GM19238 (cell line): ENCODE data around the gene LIMA1.
"Not testable (repeated sequence)": the region's sequence is repeated elsewhere in the genome, so short reads cannot be mapped to it uniquely, and the experiment has no call there.

Source experiments
- DNase-seq: peaks from one replicate; pipeline ENCODE4 v3.0.0; 2011; ENCODE audit warnings: low spot score; ENCODE audit not compliant: insufficient read length

The LIMA1 gene

DNA sequence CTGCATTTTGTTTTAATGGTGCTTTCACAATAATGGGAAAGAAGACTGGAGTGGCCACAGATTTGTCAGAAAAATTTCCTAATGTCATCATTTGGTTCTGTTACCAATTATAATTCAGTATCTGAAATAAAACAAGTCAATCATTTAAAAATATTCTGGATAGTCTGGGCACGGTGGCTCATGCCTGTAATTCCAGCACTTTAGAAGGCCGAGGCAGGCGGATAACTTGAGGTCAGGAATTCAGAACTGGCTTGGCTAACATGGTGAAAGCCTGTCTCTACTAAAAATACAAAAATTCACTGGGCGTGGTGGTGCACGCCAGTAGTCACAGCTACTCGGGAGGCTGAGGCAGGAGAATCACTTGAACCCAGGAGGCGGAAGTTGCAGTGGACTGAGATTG, 4.0 kb upstream of the LIMA1 start:
- no peak for DNase-seq

DNA sequence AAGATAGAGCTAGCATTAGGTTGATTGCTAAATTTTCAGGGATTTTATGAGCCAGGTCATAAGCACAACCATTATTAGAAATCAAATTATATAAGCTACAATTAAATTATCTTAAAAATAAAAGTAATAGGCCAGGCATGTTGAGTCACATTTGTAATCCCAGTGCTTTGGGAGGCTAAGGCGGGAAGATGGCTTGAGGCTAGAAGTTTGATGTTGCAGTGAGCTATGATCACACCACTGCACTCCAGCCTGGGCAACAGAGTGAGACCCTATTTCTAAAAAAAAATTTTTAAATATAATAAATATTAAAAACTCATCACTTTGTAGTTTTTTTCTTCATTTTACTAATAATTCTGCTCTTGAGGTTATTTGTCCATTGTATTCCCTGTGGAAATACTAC, 1.9 kb upstream of the LIMA1 start:
- no peak for DNase-seq

DNA sequence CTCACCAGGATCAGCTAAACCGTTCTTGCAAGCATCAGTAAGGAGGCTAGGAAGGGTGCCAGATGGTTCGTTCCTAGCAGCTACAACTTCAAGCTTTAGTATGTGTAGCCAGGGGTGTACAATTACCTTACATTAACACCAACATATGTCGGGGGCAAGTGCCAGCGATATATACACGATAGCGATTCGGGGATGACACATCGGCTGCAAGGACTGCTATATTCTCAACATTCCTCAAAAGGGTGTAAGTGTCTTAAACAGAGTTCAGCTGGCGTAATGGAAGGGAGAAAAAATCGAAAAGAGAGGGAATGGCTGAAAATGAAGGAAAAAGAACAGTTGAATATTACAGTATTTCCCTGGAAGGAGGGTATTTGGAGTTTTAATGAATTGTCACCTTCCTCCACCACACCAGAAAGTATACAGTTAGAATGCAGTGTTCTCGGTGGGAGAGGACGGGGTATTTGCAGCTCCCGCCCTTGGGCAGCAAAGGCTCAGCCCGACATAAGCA, 545 bp downstream of the LIMA1 start:
- no peak for DNase-seq

DNA sequence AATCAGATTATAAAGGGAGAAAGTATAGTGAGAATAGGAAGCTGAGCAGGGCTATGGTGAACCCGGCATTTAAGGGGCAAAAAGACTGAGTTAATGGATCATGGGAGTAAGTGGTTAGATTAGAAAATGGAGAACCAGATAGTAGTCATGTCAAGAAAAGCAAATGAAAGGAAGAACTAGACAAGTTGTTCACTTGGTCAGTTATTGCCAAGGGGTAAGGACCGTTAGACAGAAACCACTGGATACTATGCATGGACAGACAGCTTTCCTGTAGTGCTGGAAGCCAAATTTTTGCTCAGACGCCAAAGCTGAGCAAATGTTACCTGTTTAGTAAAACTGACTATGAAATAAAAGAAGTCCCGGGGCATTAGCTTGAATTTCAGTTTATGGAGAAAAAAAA, 3.8 kb downstream of the LIMA1 start:
- DNase-seq = no peak

DNA sequence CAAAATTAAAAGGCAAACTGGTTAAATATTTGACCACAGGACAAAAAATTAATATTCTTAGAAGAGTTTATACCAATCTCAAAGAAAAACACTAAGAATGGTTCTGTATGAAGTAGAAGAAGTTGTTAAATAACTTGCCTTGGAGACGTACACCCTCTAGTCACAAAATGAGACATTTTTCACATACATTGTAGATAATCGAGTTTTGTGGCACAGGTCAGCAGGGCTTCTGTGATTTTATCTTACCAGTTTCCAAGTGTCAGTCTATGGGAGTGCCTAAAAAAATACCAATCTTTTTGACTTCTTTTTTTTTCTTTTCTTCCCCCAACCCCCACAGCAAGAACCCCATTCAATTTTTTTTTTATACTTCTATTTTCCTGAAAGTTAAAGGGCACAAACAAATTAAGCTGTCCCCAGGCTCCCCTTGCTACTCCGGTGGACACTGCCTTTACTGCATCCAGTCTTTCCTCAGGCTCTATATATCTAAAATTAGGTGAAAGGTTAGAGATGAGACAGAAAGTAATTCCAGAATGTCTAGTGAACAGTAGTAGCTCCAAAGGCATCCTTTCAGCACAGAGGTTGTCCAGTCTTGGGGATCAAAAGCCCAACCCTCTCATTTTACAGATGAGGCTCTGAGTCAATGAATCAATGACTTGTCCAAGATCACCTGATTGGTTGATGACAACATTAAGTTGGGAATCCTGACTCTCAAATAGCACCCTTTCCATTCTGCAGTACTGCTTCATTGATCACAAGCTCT, 6.2 kb downstream of the LIMA1 start:
- no peak for DNase-seq

DNA sequence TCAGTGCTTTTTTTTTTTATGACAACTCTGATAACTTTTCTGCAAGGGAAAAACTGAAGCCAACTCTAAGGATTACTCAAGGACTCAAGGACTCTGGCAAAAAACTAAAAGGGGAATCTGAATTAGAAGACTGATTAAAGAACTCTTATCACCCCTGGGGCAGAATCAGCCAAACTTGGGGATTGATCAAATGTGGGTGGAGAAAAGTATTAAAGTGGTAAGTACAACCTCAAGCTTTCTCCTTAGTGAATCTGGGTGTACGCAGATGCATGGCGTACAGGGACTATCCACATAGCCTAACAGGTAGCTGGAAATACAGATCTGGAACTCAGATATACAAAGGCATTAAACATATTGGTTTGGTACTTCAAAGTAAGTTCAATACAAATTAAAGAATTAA, 7.3 kb downstream of the LIMA1 start:
- no peak for DNase-seq

DNA sequence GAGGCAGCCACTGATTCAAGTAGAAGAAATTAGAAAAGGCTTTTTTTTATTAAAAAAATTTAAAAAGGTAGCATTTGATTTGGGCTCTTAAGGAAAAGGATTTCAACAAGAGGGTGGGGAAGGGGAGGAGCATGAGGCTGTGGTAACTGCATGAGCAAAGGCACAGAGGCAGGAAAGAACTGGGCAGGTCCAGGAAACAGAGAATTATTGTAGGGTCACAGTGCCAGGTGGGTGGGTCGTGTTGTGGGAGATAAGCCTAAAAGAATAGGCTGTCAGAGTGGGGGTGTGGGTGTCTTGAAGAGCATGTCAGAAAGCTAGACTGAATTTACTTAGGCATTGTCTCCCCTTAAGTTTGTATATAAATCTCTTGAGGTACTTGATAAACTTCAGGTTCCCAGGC, 7.8 kb downstream of the LIMA1 start:
- no peak for DNase-seq

DNA sequence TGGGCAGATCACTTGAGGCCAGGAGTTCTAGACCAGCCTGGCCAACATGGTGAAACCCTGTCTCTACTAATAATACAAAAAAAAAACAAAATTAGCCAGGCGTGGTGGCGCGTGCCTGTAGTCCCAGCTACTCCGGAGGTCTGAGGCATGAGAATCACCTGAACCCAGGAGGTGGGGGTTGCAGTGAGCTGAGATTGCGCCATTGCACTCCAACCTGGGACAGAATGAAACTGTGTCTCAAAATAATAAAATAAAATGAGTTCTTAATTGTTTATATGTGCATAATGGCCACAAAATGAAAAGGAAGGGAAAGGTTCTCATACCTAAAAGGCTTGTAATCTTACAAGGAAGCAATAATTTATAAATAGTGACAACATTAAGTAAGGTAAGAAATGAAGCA, 8.2 kb downstream of the LIMA1 start:
- DNase-seq = not testable (repeated sequence)

DNA sequence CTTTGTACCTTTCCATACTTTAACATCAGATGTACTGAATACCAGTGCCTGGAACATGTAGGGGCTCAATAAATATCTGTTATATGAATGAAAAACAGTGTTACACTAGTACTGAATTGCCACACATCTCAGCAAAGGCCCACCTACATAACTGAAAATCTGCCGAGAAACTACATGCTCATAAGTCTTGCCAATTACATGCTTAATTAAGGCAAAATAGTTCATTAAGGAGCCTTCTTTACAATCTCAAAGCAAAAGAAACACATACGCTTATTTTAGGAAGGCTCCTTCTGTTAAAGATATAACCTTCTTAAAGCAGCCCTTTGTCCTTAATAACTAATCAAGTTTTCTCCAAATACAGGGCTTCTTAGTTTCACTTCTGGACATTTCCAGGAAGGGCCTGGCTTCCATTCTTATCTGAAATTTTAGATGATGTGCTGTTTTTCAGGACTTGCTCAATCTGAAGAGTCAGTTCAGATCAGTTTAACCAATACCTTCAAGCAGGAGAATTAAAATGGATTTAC, 11.5 kb downstream of the LIMA1 start:
- DNase-seq = no peak

DNA sequence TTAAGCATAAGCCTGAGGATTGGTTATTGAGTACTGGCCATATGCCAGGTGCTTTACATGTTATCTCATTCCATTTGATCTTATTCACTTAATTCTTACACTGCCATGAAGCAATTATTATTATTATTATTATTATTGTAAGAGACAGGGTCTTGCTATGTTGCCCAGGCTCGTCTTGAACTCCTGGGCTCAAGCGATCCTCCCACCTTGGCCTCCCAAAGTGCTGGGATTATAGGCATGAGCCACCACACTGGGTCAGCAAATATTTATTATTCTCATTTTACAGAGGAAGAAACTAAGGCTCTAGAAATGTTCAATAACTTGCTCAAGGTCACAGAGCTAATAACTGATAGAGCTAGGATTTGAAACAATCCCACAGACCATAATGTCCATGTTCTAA, 14.8 kb downstream of the LIMA1 start:
- DNase-seq = no peak

DNA sequence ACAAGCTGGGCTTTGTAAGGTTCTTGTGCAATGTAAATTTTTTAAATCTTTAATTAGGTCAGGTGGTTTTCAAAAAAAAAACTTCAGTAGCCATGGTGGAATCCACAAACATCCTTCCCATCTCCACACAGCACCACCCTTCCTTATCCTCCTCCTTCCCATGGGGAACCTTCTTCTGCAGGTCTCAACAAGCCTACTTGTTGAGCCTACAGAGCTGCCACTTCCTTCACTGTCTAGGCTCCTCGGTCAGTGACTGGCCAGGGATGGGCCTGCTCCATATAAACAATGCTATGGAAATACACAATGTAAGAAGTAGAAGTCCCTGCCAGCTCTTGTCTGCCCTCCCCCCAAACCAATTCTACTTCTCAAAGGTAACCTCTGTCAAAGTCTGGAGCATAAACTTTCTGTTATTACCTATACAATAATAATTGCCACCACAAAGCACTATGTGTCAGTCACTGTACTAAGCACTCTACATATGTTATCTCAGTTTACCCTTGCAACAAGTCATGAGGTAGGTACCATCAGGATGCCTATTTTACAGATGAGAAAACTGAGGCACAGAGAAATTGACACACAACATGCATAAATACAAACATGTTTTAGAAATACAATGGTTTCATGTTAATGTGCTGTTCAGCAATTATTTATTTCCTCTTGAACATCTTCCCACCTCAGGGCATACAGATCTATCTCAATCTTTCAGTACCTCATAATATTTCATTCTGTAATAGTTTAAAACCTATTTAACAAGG, 17.4 kb downstream of the LIMA1 start:
- DNase-seq = no peak

DNA sequence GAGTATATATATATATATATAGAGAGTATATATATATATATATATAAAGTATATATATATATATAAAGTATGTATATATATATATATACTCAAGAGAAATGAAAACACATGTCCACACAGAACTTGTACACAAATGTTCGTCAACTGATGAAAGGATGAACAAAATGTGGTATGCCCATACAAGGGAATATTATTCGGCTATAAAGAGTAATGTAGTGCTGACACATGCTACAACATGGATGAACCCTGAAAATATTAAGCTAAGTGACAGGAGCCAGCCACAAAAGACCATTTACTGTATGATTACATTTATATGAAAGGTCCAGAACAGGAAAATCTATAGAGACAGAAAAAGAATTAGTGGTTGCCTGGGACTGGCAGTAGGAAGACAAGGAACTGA, 19.5 kb downstream of the LIMA1 start:
- DNase-seq = no peak

DNA sequence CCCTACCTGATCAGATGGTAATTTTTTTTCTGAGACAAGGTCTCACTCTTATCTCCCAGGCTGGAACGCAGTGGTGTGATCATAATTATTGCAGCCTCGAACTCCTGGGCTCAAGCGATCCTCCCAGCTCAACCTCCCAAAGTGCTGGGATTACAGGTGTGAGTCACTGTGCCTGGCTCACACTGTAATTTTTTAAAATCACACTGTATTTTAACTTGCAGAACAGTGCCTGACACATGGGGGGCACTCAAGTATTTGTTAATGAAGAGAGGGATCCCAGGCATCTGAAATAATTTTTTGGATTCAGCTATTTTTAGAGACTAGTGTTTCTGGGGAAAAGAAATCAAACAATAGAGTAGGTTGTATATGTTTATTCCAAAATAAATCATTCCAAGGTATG, 21.7 kb downstream of the LIMA1 start:
- no peak for DNase-seq

DNA sequence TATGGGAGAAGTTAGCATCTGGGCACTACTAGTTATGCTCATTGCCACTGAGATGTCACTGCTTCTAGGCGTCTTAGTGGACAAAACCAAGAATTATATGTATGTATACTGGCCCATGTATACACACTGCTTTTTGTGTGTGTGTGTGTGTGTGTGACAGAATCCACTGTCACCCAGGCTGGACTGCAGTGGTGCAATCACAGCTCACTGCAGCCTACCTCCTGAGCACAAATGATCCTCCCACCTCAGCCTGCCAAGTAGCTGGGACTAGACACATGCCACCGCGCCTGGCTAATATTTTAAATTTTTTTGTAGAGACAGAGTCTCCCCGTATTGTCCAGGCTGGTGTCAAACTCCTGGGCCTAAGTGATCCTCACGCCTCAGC, 25.2 kb downstream of the LIMA1 start:
- no peak for DNase-seq

DNA sequence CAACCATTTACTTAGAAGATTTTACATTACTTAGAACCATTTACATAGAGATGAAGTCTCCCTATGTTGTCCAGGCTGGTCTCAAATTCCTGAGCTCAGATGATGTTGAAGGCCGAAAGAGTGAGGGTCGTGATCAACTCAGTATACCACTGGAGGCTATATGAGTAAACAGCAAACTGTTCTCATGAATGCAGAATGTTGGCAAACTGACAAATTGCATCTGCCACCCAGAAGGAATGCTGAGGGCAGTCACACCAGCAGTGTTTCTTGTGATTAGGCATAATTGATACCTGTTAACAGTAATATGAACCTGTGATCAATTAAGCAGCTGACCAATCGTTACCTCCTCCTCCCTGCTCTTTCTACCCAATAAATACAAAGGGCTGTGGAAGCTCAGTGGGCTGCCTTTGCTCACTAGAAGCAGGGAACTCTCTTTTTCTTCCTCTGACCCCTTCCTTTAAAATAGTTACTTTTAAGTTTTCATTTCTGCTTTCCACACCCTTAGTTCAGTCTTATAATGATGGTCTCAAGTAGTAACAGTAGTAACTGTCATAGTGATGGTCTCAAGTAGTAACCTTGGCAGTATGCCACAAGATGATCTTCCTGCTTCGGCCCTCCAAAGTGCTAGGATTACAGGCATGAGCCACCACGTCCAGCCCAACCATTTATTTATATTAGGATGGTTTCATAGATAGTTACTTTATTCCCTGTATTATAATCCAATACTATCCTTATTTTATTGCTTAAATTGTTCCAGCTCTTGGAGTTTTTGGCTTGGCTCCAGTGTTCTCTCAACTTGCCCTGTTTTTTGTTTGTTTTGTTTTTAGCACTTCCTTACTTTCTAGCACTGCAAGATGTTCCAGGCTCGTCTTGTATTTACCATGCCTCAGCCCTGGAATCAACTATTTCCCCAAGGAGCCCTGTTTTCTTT, 25.8 kb downstream of the LIMA1 start:
- DNase-seq = no peak

DNA sequence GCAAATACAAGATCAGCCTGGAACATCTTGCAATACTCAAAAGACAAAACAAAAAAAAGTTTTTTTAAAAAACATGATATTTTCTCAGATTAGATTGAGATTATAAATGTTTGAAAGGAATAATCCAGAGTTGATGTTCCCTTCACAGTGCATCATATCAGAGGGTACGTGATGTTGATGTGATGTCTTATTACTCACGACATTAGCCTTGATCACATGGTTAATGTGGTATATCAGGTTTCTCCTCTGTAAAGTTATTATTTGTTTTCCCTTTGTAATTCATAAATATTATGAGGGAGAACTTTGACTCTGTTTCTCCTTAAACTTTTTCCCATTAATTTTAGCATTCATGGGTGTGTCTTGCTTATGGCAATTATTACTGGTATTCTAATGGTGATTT, 26.6 kb downstream of the LIMA1 start:
- DNase-seq = no peak

DNA sequence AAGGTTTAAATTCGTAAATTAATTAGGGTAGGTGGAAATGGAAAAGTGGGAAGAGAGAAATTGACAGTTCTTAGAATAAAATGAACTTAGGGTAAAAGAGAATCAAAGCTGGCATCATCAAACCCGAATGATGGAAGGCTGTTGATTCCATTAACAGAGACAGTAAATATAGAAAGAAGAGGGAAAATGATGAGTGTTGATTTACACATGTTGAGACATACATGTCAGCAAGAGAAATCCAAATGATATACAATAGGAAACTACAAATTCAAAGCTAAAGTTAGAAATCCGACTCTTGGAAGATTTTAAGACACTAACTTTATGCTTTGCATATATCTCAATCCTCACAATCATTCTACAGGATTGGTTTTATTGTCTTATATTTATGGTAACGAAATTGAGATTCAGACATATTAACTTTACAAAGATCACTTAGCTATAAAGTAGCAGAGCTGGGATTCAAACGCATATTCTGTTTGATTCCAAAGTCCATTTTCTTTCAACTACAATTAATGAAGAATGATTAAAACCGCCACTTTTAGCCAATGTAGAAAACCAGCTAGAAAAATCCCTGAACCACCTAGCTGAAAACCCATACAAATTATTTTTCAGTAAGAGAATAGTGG, 30.2 kb downstream of the LIMA1 start:
- no peak for DNase-seq

DNA sequence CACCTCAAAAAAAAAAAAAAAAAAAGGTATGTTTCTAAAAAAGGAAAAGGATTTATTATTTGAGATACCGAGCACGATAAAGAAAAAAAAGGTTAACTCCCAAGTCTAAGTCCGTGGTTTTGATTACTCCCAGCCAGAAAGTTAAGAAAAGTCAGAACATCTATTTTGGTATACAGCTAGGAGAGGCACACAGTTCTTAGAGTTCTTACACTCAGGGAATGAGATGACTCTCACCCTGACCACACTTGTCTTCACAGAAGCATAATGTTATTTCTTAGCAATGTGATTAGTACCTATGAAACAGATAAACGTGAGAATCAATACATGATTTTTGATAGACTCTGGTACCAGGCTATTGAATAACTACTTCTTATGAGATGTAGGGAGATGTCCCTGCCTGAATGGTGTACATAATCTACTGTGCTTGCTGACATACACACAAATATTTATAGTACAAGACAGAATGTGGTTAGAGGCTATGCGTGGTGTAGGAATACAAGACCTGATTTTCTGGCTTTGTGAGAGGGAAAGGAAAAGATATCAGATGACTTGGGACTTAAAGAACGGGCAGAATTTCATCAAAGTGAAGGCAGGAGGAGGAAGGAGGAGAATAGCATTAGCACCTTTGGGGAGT, 31.6 kb downstream of the LIMA1 start:
- DNase-seq = no peak

DNA sequence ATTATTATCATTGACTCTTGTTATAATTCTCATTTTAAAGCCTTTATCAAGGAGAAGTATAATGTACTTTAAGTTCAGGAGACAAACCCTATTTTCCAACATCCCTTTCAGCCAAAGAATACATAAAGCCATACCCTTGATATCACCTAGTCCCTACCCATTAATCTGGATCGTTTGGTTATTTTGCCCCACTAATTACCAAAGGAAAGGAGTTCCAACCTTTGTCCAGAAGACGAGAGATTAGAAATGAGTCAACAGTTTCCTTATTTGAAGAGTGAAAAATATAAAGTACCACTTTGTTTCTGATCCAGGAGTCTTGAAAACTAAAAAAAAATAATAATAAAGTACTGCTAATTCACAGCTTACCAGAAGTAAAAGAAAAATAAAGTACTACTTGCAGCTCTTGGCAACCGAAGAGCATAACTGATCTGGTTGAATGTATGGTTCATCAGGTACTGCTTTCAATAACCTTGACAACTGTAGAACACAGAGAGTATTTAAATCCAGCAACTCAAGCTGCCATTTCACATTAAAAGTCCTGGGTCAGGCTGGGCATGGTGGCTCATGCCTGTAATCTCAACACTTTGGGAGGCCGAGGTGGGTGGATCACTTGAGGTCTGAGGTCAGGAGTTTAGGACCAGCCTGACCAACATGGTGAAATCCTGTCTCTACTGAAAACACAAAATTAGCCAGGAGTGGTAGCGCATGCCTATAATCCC, 33.7 kb downstream of the LIMA1 start:
- DNase-seq = no peak

DNA sequence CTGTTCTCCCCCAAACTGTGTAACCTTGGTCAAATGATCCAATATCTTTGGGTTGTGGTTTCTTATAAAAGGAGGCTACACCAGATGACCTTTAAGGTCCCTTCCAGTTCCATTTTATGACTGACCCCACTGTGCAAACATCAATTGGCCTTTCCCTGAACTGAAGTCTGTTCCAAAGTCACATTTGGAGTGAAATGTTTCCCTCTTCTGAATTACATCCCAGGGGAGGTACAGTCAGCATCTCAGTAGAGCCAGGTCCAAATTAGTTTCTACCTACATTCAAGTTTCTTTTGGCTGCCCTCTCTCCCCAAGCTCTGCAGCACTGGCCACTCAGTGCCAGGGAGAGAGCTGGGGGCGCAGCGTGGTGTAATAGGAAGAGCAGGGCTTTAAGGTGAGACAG, 34.4 kb downstream of the LIMA1 start:
- DNase-seq = no peak
